ENCODE measurements around the gene NR1D1. TPM values are rescaled to one million over a fixed set of nuclear protein-coding genes. Genes with fewer than 3 reads are reported as not detected.

NR1D1 gene
- total RNA-seq, 3 donors from 2014 or later, result 8.8 to 10.5 (median 9.2) TPM

GRCh38 chr17:40134184-40134583 lies 33.8 kb upstream of the NR1D1 start:
- intact Hi-C loops (cut with DNase I; ENCODE audit: low total_unique reads), result no loop called here
- Histone ChIP-seq H3K4me1 (no peaks in the 10 kb centered on the region), H3K9me3 (no peaks in the 10 kb centered on the region), H3K36me3 (no peaks in the 10 kb centered on the region), H3K27ac (peak overlapping the region in 1 of 2 donors; percentile 14), H3K4me3 (no peak overlapping the region), H3K27me3 (no peaks in the 10 kb centered on the region)
- TF ChIP-seq POLR2A (IDR thresholded peaks at IDR 0.05), result no peak
- TF ChIP-seq CTCF (IDR thresholded peaks at IDR 0.05), result no peak
- no peak for TF ChIP-seq POLR2AphosphoS5 (IDR thresholded peaks at IDR 0.05)
- DNase-seq (ENCODE audit: low spot score in 2 of 2), result no peak

GRCh38 chr17:40130352-40131042 lies 30.1 kb upstream of the NR1D1 start:
- Histone ChIP-seq H3K27me3 (no peaks in the 10 kb centered on the region), H3K36me3 (no peaks in the 10 kb centered on the region), H3K4me3 (no peak overlapping the region), H3K27ac (peak overlapping the region; percentile 5 to 37), H3K9me3 (no peaks in the 10 kb centered on the region), H3K4me1 (no peaks in the 10 kb centered on the region)
- no peak for DNase-seq (ENCODE audit: low spot score in 2 of 2)
- TF ChIP-seq POLR2AphosphoS5 (IDR thresholded peaks at IDR 0.05) (no peak), CTCF (IDR thresholded peaks at IDR 0.05) (no peak), POLR2A (IDR thresholded peaks at IDR 0.05) (no peak)
- intact Hi-C loops (cut with DNase I; ENCODE audit: low total_unique reads), result no loop called here

GRCh38 chr17:40129498-40129897 lies 29.1 kb upstream of the NR1D1 start:
- peaks cover 0 to 7% of the 10 kb centered on the region in 2 donors for H3K4me1 ChIP-seq
- DNase-seq (ENCODE audit: low spot score in 2 of 2), result no peak
- no peaks in the 10 kb centered on the region for H3K9me3 ChIP-seq
- no peaks in the 10 kb centered on the region for H3K27me3 ChIP-seq
- H3K4me3 ChIP-seq, result no peak overlapping the region
- intact Hi-C loops (cut with DNase I; ENCODE audit: low total_unique reads), result no loop called here
- H3K36me3 ChIP-seq, result no peaks in the 10 kb centered on the region
- no peak for TF ChIP-seq POLR2A (IDR thresholded peaks at IDR 0.05)
- TF ChIP-seq POLR2AphosphoS5 (IDR thresholded peaks at IDR 0.05), result no peak
- no peak for TF ChIP-seq CTCF (IDR thresholded peaks at IDR 0.05)
- H3K27ac ChIP-seq, result no peak overlapping the region

- intact Hi-C loops (cut with DNase I; ENCODE audit: low total_unique reads), result no loop called here
- no peaks in the 10 kb centered on the region for H3K27me3 ChIP-seq
- peak overlapping the region; percentile 95 to 100 for H3K27ac ChIP-seq
- peak overlapping the region; percentile 81 to 100 (median 85) for H3K4me3 ChIP-seq
- H3K9me3 ChIP-seq, result no peaks in the 10 kb centered on the region
- DNase-seq (ENCODE audit: low spot score in 2 of 2), result no peak
- TF ChIP-seq POLR2A (IDR thresholded peaks at IDR 0.05) (no peak), POLR2AphosphoS5 (IDR thresholded peaks at IDR 0.05) (no peak), CTCF (IDR thresholded peaks at IDR 0.05) (no peak)
- H3K4me1 ChIP-seq, result peaks cover 0 to 9% of the 10 kb centered on the region in 2 donors
- no peaks in the 10 kb centered on the region for H3K36me3 ChIP-seq
Measured at GRCh38 chr17:40124279-40125141, 24.1 kb upstream of the NR1D1 start.

GRCh38 chr17:40123811-40124114 lies 23.4 kb upstream of the NR1D1 start:
- no peaks in the 10 kb centered on the region for H3K36me3 ChIP-seq
- TF ChIP-seq CTCF (IDR thresholded peaks at IDR 0.05) (no peak), POLR2A (IDR thresholded peaks at IDR 0.05) (no peak), POLR2AphosphoS5 (IDR thresholded peaks at IDR 0.05) (no peak)
- H3K4me3 ChIP-seq, result peak overlapping the region; percentile 81 to 100 (median 85)
- peak overlapping the region; percentile 95 to 100 for H3K27ac ChIP-seq
- H3K9me3 ChIP-seq, result no peaks in the 10 kb centered on the region
- H3K27me3 ChIP-seq, result no peaks in the 10 kb centered on the region
- intact Hi-C loops (cut with DNase I; ENCODE audit: low total_unique reads), result no loop called here
- H3K4me1 ChIP-seq, result peaks cover 0 to 9% of the 10 kb centered on the region in 2 donors
- no peak for DNase-seq (ENCODE audit: low spot score in 2 of 2)
